Stimulated activated CD4-positive, alpha-beta T cell treated with anti-CD3 and anti-CD28 coated beads, Interleukin-2, amount 100 ng/mL, for 24 hours (primary cell): ENCODE measurements around the gene PDGFC.
"Not testable (repeated sequence)": the region's sequence is repeated elsewhere in the genome, so short reads cannot be mapped to it uniquely, and the experiment has no call there.

Experiments used
- DNase-seq, 2 donors: peaks; one replicate each; pipeline ENCODE4 v3.0.0-alpha.2; 2020

PDGFC gene

GRCh38 chr4:156949373-156949814, 22.2 kb downstream of the PDGFC start:
- no peak for DNase-seq

GRCh38 chr4:156948738-156949137, 22.9 kb downstream of the PDGFC start:
- no peak for DNase-seq

GRCh38 chr4:156948133-156948532, 23.5 kb downstream of the PDGFC start:
- DNase-seq = no peak

GRCh38 chr4:156946516-156947424, 24.8 kb downstream of the PDGFC start:
- DNase-seq = no peak

- no peak for DNase-seq
These were observed 26.1 kb downstream of the PDGFC start for GRCh38 chr4:156945532-156945931.

GRCh38 chr4:156942991-156943390, 28.6 kb downstream of the PDGFC start:
- no peak for DNase-seq

GRCh38 chr4:156941940-156942548, 29.6 kb downstream of the PDGFC start:
- no peak for DNase-seq

- DNase-seq = no peak
These were observed 31.8 kb downstream of the PDGFC start for GRCh38 chr4:156939801-156940200.

- DNase-seq = no peak
These were observed 32.5 kb downstream of the PDGFC start for GRCh38 chr4:156939139-156939538.

- no peak for DNase-seq
These were observed 37.4 kb downstream of the PDGFC start for GRCh38 chr4:156934259-156934635.

GRCh38 chr4:156933633-156934258, 37.9 kb downstream of the PDGFC start:
- DNase-seq = no peak

GRCh38 chr4:156932360-156932759, 39.2 kb downstream of the PDGFC start:
- DNase-seq = not testable (repeated sequence)

GRCh38 chr4:156931267-156931666, 40.3 kb downstream of the PDGFC start:
- no peak for DNase-seq

- no peak for DNase-seq
These were observed 42.1 kb downstream of the PDGFC start for GRCh38 chr4:156929386-156930105.

GRCh38 chr4:156924774-156925315, 46.8 kb downstream of the PDGFC start:
- DNase-seq = no peak

GRCh38 chr4:156923525-156923924, 48.1 kb downstream of the PDGFC start:
- no peak for DNase-seq

- no peak for DNase-seq
These were observed 56.4 kb downstream of the PDGFC start for GRCh38 chr4:156915221-156915620.

GRCh38 chr4:156913234-156913633, 58.4 kb downstream of the PDGFC start:
- DNase-seq = no peak

- no peak for DNase-seq
These were observed 62.6 kb downstream of the PDGFC start for GRCh38 chr4:156909010-156909409.

- no peak for DNase-seq
These were observed 65.3 kb downstream of the PDGFC start for GRCh38 chr4:156906325-156906724.

- no peak for DNase-seq
These were observed 69.7 kb downstream of the PDGFC start for GRCh38 chr4:156901871-156902270.

- DNase-seq = no peak
These were observed 73.1 kb downstream of the PDGFC start for GRCh38 chr4:156898373-156899117.
